Smooth muscle cell (in vitro differentiated cells): ENCODE data around the gene MET. TPM values are rescaled to one million over a fixed set of nuclear protein-coding genes. Genes with fewer than 3 reads are reported as not detected.
A peak's percentile ranks its signal among the peaks of the same experiment; 100 is the strongest.

Experiments used
- DNase-seq: peaks from one replicate; lab custom pipeline; 2025; ENCODE audit not compliant: unreplicated experiment; lab: John Stamatoyannopoulos, UW
- H2AFZ ChIP-seq: fragments of 200-600 bp; sonication (generic); 2 replicates; pipeline ENCODE4 v1.6.0; 2016; ENCODE audit warnings: antibody characterized with exemption, low read depth, mild to moderate bottlenecking
- H3F3A ChIP-seq: fragments of 200-600 bp; sonication (generic); 2 replicates; pipeline ENCODE4 v1.6.0; 2017; ENCODE audit warnings: antibody characterized with exemption, low read depth
- H3K27ac ChIP-seq: fragments of 200-600 bp; sonication (generic); 2 replicates; pipeline ENCODE4 v1.5.1; 2016; ENCODE audit warnings: low read depth, mild to moderate bottlenecking
- H3K27me3 ChIP-seq: fragments of 200-600 bp; sonication (generic); 2 replicates; pipeline ENCODE4 v1.6.1; 2016; ENCODE audit warnings: low read depth, mild to moderate bottlenecking
- H3K36me3 ChIP-seq: fragments of 200-600 bp; sonication (generic); 2 replicates; pipeline ENCODE4 v1.5.1; 2016; ENCODE audit warnings: low read depth
- H3K4me1 ChIP-seq: fragments of 200-600 bp; sonication (generic); 2 replicates; pipeline ENCODE4 v1.5.1; 2016; ENCODE audit warnings: low read depth
- H3K4me2 ChIP-seq: fragments of 200-600 bp; sonication (generic); 2 replicates; pipeline ENCODE4 v1.6.0; 2016; ENCODE audit warnings: mild to moderate bottlenecking
- H3K4me3 ChIP-seq: fragments of 200-600 bp; sonication (generic); 2 replicates; pipeline ENCODE4 v1.5.1; 2016; ENCODE audit warnings: mild to moderate bottlenecking
- H3K79me2 ChIP-seq: fragments of 200-600 bp; sonication (generic); 2 replicates; pipeline ENCODE4 v1.6.0; 2016; ENCODE audit warnings: low read depth, mild to moderate bottlenecking
- H3K9ac ChIP-seq: fragments of 200-600 bp; sonication (generic); 2 replicates; pipeline ENCODE4 v1.6.0; 2016; ENCODE audit warnings: low read depth
- H3K9me3 ChIP-seq: fragments of 200-600 bp; sonication (generic); replicated peaks from 2 replicates; pipeline ENCODE4 v1.5.1; 2016; ENCODE audit warnings: low read depth
- H4K20me1 ChIP-seq: fragments of 200-600 bp; sonication (generic); 2 replicates; pipeline ENCODE4 v1.6.0; 2016; ENCODE audit warnings: low read depth
- WGBS: methylation state at CpG from one replicate; pipeline ENCODE4 v1.1.7; 2016; ENCODE audit warnings: low lambda C conversion rate; 5-methylcytosine and 5-hydroxymethylcytosine counted together
- polyA plus RNA-seq: library from polyadenylated mRNA; unstranded; fragments of >200 nt; fragmentation: Nextera tagmentation; extraction: Ambion mirVana; gene quantifications from 2 replicates; pipeline ENCODE4 v1.2.1, GENCODE V29; 2016
- total RNA-seq: library from RNA; depleted of rRNA; stranded (reverse); fragments of >200 nt; gene quantifications from 2 replicates; pipeline ENCODE4 v1.2.3, GENCODE V29; 2014
- TF ChIP-seq, protein P1 (sequence below): fragments of 200-600 bp; sonication (generic); IDR thresholded peaks from 2 replicates; pipeline ENCODE4 v1.5.1; 2017; ENCODE audit warnings: borderline replicate concordance, mild to moderate bottlenecking, antibody characterized with exemption; ENCODE audit not compliant: insufficient read depth, poor library complexity, severe bottlenecking

The MET gene
- total and polyA plus RNA-seq, 2 experiments from 2014 or later, result 1.2 to 12.0 TPM

- DNase-seq, result no peak
- Histone ChIP-seq H3K4me2 (no peak overlapping the region), H3K9ac (no peak overlapping the region), H3K4me1 (peaks cover 2% of the 10 kb centered on the region), H3K36me3 (no peaks in the 10 kb centered on the region), H3K4me3 (no peak overlapping the region), H3K9me3 (no peaks in the 10 kb centered on the region), H2AFZ (no peak overlapping the region), H3K27ac (peak overlapping the region; percentile 37), H3K27me3 (peaks cover 10% of the 10 kb centered on the region), H3K79me2 (no peaks in the 10 kb centered on the region), H3F3A (no peaks in the 10 kb centered on the region), H4K20me1 (no peaks in the 10 kb centered on the region)
- WGBS, result 77% methylated on average over 4 of the region's 4 CpGs
- TF ChIP-seq, protein P1, sequence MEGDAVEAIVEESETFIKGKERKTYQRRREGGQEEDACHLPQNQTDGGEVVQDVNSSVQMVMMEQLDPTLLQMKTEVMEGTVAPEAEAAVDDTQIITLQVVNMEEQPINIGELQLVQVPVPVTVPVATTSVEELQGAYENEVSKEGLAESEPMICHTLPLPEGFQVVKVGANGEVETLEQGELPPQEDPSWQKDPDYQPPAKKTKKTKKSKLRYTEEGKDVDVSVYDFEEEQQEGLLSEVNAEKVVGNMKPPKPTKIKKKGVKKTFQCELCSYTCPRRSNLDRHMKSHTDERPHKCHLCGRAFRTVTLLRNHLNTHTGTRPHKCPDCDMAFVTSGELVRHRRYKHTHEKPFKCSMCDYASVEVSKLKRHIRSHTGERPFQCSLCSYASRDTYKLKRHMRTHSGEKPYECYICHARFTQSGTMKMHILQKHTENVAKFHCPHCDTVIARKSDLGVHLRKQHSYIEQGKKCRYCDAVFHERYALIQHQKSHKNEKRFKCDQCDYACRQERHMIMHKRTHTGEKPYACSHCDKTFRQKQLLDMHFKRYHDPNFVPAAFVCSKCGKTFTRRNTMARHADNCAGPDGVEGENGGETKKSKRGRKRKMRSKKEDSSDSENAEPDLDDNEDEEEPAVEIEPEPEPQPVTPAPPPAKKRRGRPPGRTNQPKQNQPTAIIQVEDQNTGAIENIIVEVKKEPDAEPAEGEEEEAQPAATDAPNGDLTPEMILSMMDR, result no peak
Observed at GRCh38 chr7:116679500-116679899, 7.5 kb downstream of the MET start.

GRCh38 chr7:116683786-116684185 lies 11.8 kb downstream of the MET start:
- Histone ChIP-seq H3K27me3 (no peaks in the 10 kb centered on the region), H3K9ac (no peak overlapping the region), H2AFZ (no peak overlapping the region), H3F3A (no peaks in the 10 kb centered on the region), H3K36me3 (no peaks in the 10 kb centered on the region), H3K4me2 (no peak overlapping the region), H4K20me1 (no peaks in the 10 kb centered on the region), H3K4me3 (no peak overlapping the region), H3K79me2 (no peaks in the 10 kb centered on the region), H3K9me3 (no peaks in the 10 kb centered on the region), H3K27ac (no peak overlapping the region), H3K4me1 (peaks cover 13% of the 10 kb centered on the region)
- 96% methylated on average over 4 of the region's 4 CpGs for whole genome bisulfite sequencing
- no peak for DNase-seq
- TF ChIP-seq, protein P1, result no peak

DNA sequence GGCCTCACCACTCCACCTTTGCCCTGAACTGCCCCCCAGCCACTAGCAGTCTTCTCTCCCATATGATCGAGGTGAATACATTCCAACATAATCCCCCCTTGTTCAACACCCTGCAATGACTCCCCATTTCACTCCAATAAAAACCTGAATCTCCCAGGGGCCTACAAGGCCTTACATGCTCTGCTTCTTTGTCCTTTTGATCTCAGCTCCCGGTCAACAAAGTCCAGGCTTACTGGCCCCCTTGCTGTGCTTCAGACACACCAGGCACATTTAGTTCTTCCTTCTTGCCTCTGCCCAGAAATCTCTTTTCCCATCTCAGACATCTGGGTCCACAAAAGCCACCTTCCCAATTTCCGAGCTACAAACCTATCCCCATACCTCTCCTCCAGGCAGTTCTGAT lies 14.0 kb downstream of the MET start:
- 93% methylated on average over 3 of the region's 3 CpGs for WGBS

More for the DNA sequence above, 14.0 kb downstream of the MET start:
- H2AFZ ChIP-seq, result no peak overlapping the region
- TF ChIP-seq, protein P1, result no peak
- H3K79me2 ChIP-seq, result no peaks in the 10 kb centered on the region
- peaks cover 13% of the 10 kb centered on the region for H3K4me1 ChIP-seq
- H3K9me3 ChIP-seq, result no peaks in the 10 kb centered on the region
- no peak for DNase-seq
- no peak overlapping the region for H3K9ac ChIP-seq
- no peak overlapping the region for H3K4me3 ChIP-seq
- no peaks in the 10 kb centered on the region for H3K27me3 ChIP-seq
- no peak overlapping the region for H3K4me2 ChIP-seq
- no peaks in the 10 kb centered on the region for H3F3A ChIP-seq
- no peaks in the 10 kb centered on the region for H3K36me3 ChIP-seq
- no peak overlapping the region for H3K27ac ChIP-seq
- no peaks in the 10 kb centered on the region for H4K20me1 ChIP-seq
